Choroid plexus epithelial cell (primary cell): Measurements from ENCODE around the gene EPN3.

Experiments
- DNase-seq: peaks from one replicate; pipeline ENCODE4 v3.0.0-alpha.2; 2010; ENCODE audit warnings: low read depth
- H3K4me3 ChIP-seq: 2 replicates; pipeline ENCODE4 v1.5.1; 2011; ENCODE audit warnings: low read depth, mild to moderate bottlenecking, control low read depth, low read length, moderate library complexity
- CTCF ChIP-seq: conservative IDR thresholded peaks from 2 replicates; pipeline ENCODE4 v1.5.1; 2011; ENCODE audit warnings: low read depth, mild to moderate bottlenecking, control low read depth, inconsistent platforms, low read length, moderate library complexity

The EPN3 gene

GRCh38 chr17:50492214-50492613 lies 40.3 kb upstream of the EPN3 start:
- no peak for TF ChIP-seq CTCF
- H3K4me3 ChIP-seq = no peak overlapping the region
- no peak for DNase-seq

GRCh38 chr17:50493744-50494143 lies 38.8 kb upstream of the EPN3 start:
- DNase-seq = no peak
- no peak overlapping the region for H3K4me3 ChIP-seq
- no peak for TF ChIP-seq CTCF

- TF ChIP-seq CTCF = no peak
- H3K4me3 ChIP-seq = no peak overlapping the region
- DNase-seq = no peak
These were observed 37.2 kb upstream of the EPN3 start for GRCh38 chr17:50495217-50495823.

GRCh38 chr17:50495918-50496317 lies 36.6 kb upstream of the EPN3 start:
- no peak for TF ChIP-seq CTCF
- H3K4me3 ChIP-seq = no peak overlapping the region
- peak; percentile 36 for DNase-seq

- TF ChIP-seq CTCF = no peak
- no peak for DNase-seq
- H3K4me3 ChIP-seq = no peak overlapping the region
These were observed 34.3 kb upstream of the EPN3 start for GRCh38 chr17:50498021-50498874.

- no peak for TF ChIP-seq CTCF
These were observed 33.3 kb upstream of the EPN3 start for GRCh38 chr17:50499270-50499669.

More at GRCh38 chr17:50499270-50499669, 33.3 kb upstream of the EPN3 start:
- H3K4me3 ChIP-seq = no peak overlapping the region
- DNase-seq = no peak
